Neural cell (in vitro differentiated cells): ENCODE measurements around the gene BFSP2. TPM values are rescaled to one million over a fixed set of nuclear protein-coding genes. Genes with fewer than 3 reads are reported as not detected.

Source experiments
- H2AFZ ChIP-seq: fragments of 200-600, 300-800 bp; sonication (generic), shearing (Covaris generic); 2 replicates; pipeline ENCODE4 v1.6.0; 2014; ENCODE audit warnings: low read depth, mild to moderate bottlenecking, antibody characterized with exemption, low read length, moderate library complexity
- H3F3A ChIP-seq: fragments of 200-600 bp; shearing (Covaris generic); 2 replicates; pipeline ENCODE4 v1.6.1; 2016; ENCODE audit warnings: mild to moderate bottlenecking, moderate library complexity, mixed read lengths, antibody characterized with exemption, low read length; ENCODE audit not compliant: insufficient read depth, poor library complexity, severe bottlenecking
- H3K27ac ChIP-seq: fragments of 200-600, 300-800 bp; sonication (generic), shearing (Covaris generic); 2 replicates; pipeline ENCODE4 v1.5.1; 2014; ENCODE audit warnings: mild to moderate bottlenecking, low read length, moderate library complexity
- H3K27me3 ChIP-seq: fragments of 300-800, 200-600 bp; sonication (generic), shearing (Covaris generic); 2 replicates; pipeline ENCODE4 v1.6.0; 2014; ENCODE audit warnings: mild to moderate bottlenecking, low read depth, low read length, moderate library complexity; ENCODE audit not compliant: insufficient read depth
- H3K36me3 ChIP-seq: fragments of 300-800, 200-600 bp; sonication (generic), shearing (Covaris generic); 2 replicates; pipeline ENCODE4 v1.5.1; 2014; ENCODE audit warnings: mild to moderate bottlenecking, antibody characterized with exemption, low read length, moderate library complexity; ENCODE audit not compliant: insufficient read depth
- H3K4me2 ChIP-seq: fragments of 300-800, 200-600 bp; sonication (generic), shearing (Covaris generic); 2 replicates; pipeline ENCODE4 v1.6.0; 2014; ENCODE audit warnings: mild to moderate bottlenecking, low read length
- H3K4me3 ChIP-seq: fragments of 300-800, 200-600 bp; sonication (generic), shearing (Covaris generic); 2 replicates; pipeline ENCODE4 v1.5.1; 2014; ENCODE audit warnings: mild to moderate bottlenecking, low read length, moderate library complexity
- H3K79me2 ChIP-seq: fragments of 200-600 bp; shearing (Covaris generic); replicated peaks from 2 replicates; pipeline ENCODE4 v1.6.0; 2014; ENCODE audit warnings: mild to moderate bottlenecking, low read length, moderate library complexity; ENCODE audit not compliant: insufficient read depth
- H3K9ac ChIP-seq: fragments of 300-800, 200-600 bp; sonication (generic), shearing (Covaris generic); 2 replicates; pipeline ENCODE4 v1.6.1; 2016; ENCODE audit warnings: mild to moderate bottlenecking, low read length, mixed read lengths
- H3K9me2 ChIP-seq: fragments of 200-600 bp; shearing (Covaris generic); 2 replicates; pipeline ENCODE4 v1.6.1; 2016; ENCODE audit warnings: mild to moderate bottlenecking, low read length, mixed read lengths; ENCODE audit not compliant: insufficient read depth
- H3K9me3 ChIP-seq: fragments of 200-600, 300-800 bp; sonication (generic), shearing (Covaris generic); 2 replicates; pipeline ENCODE4 v1.6.1; 2016; ENCODE audit warnings: mild to moderate bottlenecking, mixed run types, low read length, moderate library complexity, mixed read lengths
- H4K20me1 ChIP-seq: fragments of 200-600 bp; shearing (Covaris generic); 2 replicates; pipeline ENCODE4 v1.6.1; 2016; ENCODE audit warnings: mild to moderate bottlenecking, mixed run types; ENCODE audit not compliant: insufficient read depth
- EP300 ChIP-seq: fragments of 450-650 bp; conservative IDR thresholded peaks from 2 replicates; pipeline ENCODE4 v1.6.1; 2014; ENCODE audit warnings: antibody characterized with exemption, mild to moderate bottlenecking, moderate library complexity; ENCODE audit not compliant: poor library complexity, severe bottlenecking
- EZH2 ChIP-seq: fragments of 200-600, 300-800 bp; shearing (Covaris generic), sonication (generic); IDR thresholded peaks from 2 replicates; pipeline ENCODE4 v1.6.1; 2014; ENCODE audit warnings: antibody characterized with exemption, low read length, borderline replicate concordance, mild to moderate bottlenecking; ENCODE audit not compliant: insufficient read depth, poor library complexity, severe bottlenecking
- POLR2AphosphoS5 ChIP-seq: IDR thresholded peaks from 2 replicates; pipeline ENCODE4 v1.6.1; 2012
- RAD21 ChIP-seq: fragments of 450-650 bp; conservative IDR thresholded peaks from 2 replicates; pipeline ENCODE4 v1.6.1; 2014; ENCODE audit warnings: antibody characterized with exemption, mild to moderate bottlenecking, moderate library complexity
- SMC3 ChIP-seq: fragments of 450-650 bp; conservative IDR thresholded peaks from 2 replicates; pipeline ENCODE4 v1.6.1; 2014; ENCODE audit warnings: antibody characterized with exemption, mild to moderate bottlenecking, moderate library complexity; ENCODE audit not compliant: poor library complexity
- TAF1 ChIP-seq: IDR thresholded peaks from 2 replicates; pipeline ENCODE4 v1.6.1; 2012; ENCODE audit warnings: low read depth
- polyA plus RNA-seq: library from polyadenylated mRNA; depleted of rRNA; stranded (reverse); fragments of >200 nt; gene quantifications from 2 replicates; pipeline ENCODE4 v1.2.3, GENCODE V29; 2014
- TF ChIP-seq, protein P1 (sequence below): IDR thresholded peaks from 2 replicates; pipeline ENCODE4 v1.6.1; 2012; ENCODE audit warnings: borderline replicate concordance
- TF ChIP-seq, protein P2 (sequence below): fragments of 450-650 bp; IDR thresholded peaks from 2 replicates; pipeline ENCODE4 v1.5.1; 2014; ENCODE audit warnings: antibody characterized with exemption, mild to moderate bottlenecking, moderate library complexity; ENCODE audit not compliant: poor library complexity, severe bottlenecking

BFSP2 gene
- polyA plus RNA-seq, 1 donor from 2014 or later: not detected

GRCh38 chr3:133464573-133464972 lies 64.7 kb downstream of the BFSP2 start:
- H3K9me2 ChIP-seq: no peaks in the 10 kb centered on the region
- TF ChIP-seq EZH2: no peak

GRCh38 chr3:133466531-133467386 lies 66.9 kb downstream of the BFSP2 start:
- H3K4me3 ChIP-seq: no peak overlapping the region
- H4K20me1 ChIP-seq: no peaks in the 10 kb centered on the region
- H3K9me2 ChIP-seq: no peaks in the 10 kb centered on the region
- no peak overlapping the region for H3K9ac ChIP-seq
- TF ChIP-seq TAF1: no peak
- TF ChIP-seq, protein P1, sequence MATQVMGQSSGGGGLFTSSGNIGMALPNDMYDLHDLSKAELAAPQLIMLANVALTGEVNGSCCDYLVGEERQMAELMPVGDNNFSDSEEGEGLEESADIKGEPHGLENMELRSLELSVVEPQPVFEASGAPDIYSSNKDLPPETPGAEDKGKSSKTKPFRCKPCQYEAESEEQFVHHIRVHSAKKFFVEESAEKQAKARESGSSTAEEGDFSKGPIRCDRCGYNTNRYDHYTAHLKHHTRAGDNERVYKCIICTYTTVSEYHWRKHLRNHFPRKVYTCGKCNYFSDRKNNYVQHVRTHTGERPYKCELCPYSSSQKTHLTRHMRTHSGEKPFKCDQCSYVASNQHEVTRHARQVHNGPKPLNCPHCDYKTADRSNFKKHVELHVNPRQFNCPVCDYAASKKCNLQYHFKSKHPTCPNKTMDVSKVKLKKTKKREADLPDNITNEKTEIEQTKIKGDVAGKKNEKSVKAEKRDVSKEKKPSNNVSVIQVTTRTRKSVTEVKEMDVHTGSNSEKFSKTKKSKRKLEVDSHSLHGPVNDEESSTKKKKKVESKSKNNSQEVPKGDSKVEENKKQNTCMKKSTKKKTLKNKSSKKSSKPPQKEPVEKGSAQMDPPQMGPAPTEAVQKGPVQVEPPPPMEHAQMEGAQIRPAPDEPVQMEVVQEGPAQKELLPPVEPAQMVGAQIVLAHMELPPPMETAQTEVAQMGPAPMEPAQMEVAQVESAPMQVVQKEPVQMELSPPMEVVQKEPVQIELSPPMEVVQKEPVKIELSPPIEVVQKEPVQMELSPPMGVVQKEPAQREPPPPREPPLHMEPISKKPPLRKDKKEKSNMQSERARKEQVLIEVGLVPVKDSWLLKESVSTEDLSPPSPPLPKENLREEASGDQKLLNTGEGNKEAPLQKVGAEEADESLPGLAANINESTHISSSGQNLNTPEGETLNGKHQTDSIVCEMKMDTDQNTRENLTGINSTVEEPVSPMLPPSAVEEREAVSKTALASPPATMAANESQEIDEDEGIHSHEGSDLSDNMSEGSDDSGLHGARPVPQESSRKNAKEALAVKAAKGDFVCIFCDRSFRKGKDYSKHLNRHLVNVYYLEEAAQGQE: no peak
- TF ChIP-seq RAD21: no peak
- TF ChIP-seq POLR2AphosphoS5: no peak
- no peak for TF ChIP-seq SMC3
- no peak overlapping the region for H2AFZ ChIP-seq
- no peak overlapping the region for H3K27ac ChIP-seq
- H3K4me2 ChIP-seq: no peak overlapping the region
- no peaks in the 10 kb centered on the region for H3K27me3 ChIP-seq
- no peaks in the 10 kb centered on the region for H3K79me2 ChIP-seq
- no peaks in the 10 kb centered on the region for H3F3A ChIP-seq
- no peaks in the 10 kb centered on the region for H3K9me3 ChIP-seq
- no peaks in the 10 kb centered on the region for H3K36me3 ChIP-seq

More at GRCh38 chr3:133464573-133464972, 64.7 kb downstream of the BFSP2 start:
- no peak overlapping the region for H3K27ac ChIP-seq
- no peak overlapping the region for H3K4me3 ChIP-seq
- H3K9ac ChIP-seq: no peak overlapping the region
- H2AFZ ChIP-seq: no peak overlapping the region
- H3F3A ChIP-seq: no peaks in the 10 kb centered on the region
- no peaks in the 10 kb centered on the region for H3K27me3 ChIP-seq
- H4K20me1 ChIP-seq: no peaks in the 10 kb centered on the region
- H3K4me2 ChIP-seq: no peak overlapping the region
- no peaks in the 10 kb centered on the region for H3K79me2 ChIP-seq
- H3K36me3 ChIP-seq: no peaks in the 10 kb centered on the region
- no peaks in the 10 kb centered on the region for H3K9me3 ChIP-seq

DNA sequence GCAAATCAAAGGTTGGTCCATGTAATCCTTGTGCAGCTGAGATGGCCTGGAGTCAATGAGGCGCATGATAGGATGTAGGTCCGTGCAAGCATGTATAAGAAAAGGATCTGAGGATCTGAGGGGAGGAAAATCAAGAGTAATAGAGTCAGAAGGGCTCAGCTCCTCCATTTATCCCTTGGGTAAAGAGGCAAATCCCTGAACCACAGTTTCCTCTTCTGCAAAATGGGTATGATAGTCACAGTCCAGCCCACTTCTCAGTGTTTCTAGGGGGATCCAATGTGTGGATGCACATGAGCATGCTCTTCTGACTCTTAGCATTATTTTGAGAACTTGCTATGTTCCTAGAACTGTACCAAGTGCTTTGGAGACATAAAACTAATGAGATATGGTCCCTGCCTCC lies 67.9 kb downstream of the BFSP2 start:
- Histone ChIP-seq H2AFZ (no peak overlapping the region), H3K27ac (no peak overlapping the region), H3K9me2 (no peaks in the 10 kb centered on the region), H3K4me2 (no peak overlapping the region), H3K36me3 (no peaks in the 10 kb centered on the region), H3K79me2 (no peaks in the 10 kb centered on the region), H3K9ac (no peak overlapping the region), H3K27me3 (no peaks in the 10 kb centered on the region), H4K20me1 (no peaks in the 10 kb centered on the region), H3K9me3 (no peaks in the 10 kb centered on the region), H3F3A (no peaks in the 10 kb centered on the region), H3K4me3 (no peak overlapping the region)
- TF ChIP-seq SMC3 (no peak), TAF1 (no peak), EP300 (no peak), RAD21 (no peak), POLR2AphosphoS5 (no peak)
- TF ChIP-seq, protein P1: no peak
- TF ChIP-seq, protein P2, sequence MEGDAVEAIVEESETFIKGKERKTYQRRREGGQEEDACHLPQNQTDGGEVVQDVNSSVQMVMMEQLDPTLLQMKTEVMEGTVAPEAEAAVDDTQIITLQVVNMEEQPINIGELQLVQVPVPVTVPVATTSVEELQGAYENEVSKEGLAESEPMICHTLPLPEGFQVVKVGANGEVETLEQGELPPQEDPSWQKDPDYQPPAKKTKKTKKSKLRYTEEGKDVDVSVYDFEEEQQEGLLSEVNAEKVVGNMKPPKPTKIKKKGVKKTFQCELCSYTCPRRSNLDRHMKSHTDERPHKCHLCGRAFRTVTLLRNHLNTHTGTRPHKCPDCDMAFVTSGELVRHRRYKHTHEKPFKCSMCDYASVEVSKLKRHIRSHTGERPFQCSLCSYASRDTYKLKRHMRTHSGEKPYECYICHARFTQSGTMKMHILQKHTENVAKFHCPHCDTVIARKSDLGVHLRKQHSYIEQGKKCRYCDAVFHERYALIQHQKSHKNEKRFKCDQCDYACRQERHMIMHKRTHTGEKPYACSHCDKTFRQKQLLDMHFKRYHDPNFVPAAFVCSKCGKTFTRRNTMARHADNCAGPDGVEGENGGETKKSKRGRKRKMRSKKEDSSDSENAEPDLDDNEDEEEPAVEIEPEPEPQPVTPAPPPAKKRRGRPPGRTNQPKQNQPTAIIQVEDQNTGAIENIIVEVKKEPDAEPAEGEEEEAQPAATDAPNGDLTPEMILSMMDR: no peak
